ENCODE measurements around the gene ZNF44.
A peak's percentile ranks its signal among the peaks of the same experiment; 100 is the strongest.

Gene ZNF44

DNA sequence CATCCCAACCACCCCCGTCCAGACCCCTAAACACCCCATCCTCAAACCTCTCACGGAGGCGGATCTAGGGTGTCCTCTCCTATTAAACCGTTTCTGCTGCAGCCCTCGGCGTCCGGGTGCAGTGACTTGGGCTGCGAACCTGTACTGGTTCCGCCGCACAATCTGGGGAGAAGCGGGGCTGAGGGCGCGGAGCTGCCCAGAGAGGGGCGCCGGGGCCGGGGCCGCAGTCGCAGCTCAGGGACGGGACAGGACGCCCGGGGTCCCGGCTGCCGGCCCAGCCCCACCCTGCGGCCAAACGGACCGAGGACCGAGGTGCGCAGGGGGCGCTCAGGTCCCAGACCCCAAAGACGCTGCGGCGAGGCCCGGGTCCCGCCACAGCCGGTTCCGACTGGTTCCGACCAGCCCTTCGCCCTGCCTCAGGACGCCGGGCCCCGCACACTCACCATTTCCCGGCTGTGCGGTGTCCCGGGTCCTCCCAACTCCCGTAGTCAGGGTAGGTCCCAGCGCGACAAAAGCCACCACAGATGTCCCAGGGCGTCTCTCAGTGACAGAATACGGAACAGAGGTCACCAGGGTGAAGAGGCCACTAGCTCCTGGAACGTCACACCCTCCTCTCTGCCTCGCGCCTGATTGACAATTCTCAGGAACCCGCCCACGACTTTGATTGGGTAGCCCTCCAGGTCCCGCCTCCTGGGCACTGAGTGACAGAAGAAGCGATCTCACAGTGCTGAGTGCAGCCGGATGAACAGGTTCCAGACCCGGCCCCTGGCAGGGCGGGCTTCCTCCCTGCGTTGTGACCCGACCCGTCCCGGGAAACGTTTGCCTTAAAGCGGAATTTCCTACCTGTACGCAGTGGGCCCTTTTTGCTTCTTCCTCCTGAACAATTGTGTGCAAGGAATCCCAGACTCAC lies at the start of gene ZNF44:
TSS of gene ZNF44 (minus strand) at position 635 of the 910 bp plus-strand sequence. CDS start at position 446, 189 bp downstream.
- peak within 1 kb of the TSS; percentile 70 for H3K4me3 ChIP-seq (replicated peaks; ENCODE audit: low read depth, low read length)
- DNase-seq (ENCODE audit: extremely low read depth, low read depth) = peak; percentile 85
- TF ChIP-seq, protein P1, sequence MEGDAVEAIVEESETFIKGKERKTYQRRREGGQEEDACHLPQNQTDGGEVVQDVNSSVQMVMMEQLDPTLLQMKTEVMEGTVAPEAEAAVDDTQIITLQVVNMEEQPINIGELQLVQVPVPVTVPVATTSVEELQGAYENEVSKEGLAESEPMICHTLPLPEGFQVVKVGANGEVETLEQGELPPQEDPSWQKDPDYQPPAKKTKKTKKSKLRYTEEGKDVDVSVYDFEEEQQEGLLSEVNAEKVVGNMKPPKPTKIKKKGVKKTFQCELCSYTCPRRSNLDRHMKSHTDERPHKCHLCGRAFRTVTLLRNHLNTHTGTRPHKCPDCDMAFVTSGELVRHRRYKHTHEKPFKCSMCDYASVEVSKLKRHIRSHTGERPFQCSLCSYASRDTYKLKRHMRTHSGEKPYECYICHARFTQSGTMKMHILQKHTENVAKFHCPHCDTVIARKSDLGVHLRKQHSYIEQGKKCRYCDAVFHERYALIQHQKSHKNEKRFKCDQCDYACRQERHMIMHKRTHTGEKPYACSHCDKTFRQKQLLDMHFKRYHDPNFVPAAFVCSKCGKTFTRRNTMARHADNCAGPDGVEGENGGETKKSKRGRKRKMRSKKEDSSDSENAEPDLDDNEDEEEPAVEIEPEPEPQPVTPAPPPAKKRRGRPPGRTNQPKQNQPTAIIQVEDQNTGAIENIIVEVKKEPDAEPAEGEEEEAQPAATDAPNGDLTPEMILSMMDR (IDR thresholded peaks at IDR 0.05; ENCODE audit: low read depth, low read length, missing control alignments) = no peak

DNA sequence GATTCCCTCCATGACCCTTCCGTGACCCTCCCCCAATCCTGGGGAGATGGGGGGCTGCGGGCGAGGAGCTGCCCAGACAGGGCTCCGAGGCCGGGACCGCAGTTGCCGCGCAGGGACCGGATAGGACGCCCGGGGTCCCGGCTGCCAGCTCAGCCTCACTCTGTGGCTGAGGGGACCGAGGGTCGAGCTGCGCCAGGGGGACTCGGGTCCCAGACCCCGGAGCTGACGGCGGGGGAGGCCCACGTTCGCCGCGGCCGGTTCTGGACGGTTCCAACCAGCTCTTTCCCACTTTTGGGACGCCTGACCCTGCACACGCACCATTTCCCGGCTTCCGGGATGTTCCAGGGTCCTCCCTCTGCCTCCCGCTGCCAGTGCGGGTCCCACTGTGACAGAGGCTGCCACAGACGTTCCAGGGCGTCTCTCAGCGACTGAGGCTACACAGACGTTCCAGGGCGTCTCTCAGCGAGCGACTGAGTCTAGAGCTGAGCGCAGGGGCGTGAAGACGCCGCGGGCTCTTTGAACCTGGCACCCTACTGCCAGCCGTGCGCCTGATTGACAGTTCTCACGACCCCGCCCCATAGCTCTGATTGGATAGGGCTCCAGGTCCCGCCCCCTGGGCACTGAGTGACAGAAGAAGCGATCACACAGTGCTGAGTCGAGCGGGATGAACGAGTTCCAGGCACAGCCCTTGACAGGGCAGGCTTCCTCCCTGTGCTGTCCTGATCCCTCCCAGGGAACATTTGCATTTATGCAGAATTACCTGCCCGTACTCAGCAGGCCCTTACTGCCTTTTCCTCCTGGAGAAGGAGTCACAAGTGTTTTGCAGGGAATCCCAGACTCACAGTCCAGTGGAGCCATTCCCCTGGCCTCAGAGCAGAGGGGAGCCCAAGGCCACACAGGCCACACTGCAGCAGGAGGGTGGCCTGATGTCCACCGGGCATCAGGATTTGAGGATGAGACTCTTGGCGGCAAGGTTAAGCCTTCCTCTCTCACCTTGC lies 38.8 kb upstream of the ZNF44 start, which contains the start of gene ZNF563:
TSS of gene ZNF563 (minus strand) at position 472 of the 998 bp plus-strand sequence. CDS start at position 321, 151 bp downstream.
- peak; percentile 27 for DNase-seq (ENCODE audit: extremely low read depth, low read depth)
- peak within 1 kb of the TSS; percentile 48 for H3K4me3 ChIP-seq (replicated peaks; ENCODE audit: low read depth, low read length)
- TF ChIP-seq, protein P1 (IDR thresholded peaks at IDR 0.05; ENCODE audit: low read depth, low read length, missing control alignments) = no peak

DNA sequence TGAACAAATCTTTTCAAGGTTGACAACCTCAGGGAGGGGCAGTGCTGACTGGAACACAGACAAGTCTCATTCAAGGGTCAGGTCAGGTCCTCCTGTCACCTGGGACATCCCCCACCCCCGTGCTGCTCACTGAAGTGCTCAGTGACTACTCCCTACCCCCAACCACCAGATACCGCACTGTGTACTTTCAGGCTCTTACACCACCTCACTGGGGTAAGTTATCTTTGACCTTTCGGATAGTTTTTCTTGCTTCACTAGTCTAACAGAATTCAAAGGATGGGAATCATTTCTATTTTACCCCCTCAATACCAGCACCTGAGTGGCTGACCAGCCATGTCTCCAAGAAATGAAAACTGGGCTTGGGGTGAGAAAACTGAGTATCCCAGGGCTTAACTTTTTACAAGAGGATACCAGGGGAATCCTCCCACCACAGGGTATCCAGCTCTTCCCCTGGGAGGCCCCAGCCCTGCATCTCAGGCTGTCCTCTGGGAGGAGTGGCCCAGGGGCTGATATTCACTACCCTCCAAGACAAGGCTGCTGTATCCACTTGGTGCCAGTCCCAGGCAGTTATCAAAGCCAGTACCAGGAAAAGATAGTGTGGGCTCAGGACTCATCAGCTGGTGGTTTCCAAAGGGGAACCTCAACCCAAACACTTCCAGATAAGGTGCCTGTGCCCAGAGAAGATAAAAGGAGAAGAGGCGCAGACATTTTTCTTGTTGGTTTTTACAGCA lies 36.7 kb upstream of the ZNF44 start:
- no peak overlapping the region for H3K4me3 ChIP-seq (replicated peaks; ENCODE audit: low read depth, low read length)
- DNase-seq (ENCODE audit: extremely low read depth, low read depth) = no peak
- TF ChIP-seq, protein P1 (IDR thresholded peaks at IDR 0.05; ENCODE audit: low read depth, low read length, missing control alignments) = no peak

GRCh38 chr19:12330340-12330739 lies 35.7 kb upstream of the ZNF44 start:
- TF ChIP-seq, protein P1 (IDR thresholded peaks at IDR 0.05; ENCODE audit: low read depth, low read length, missing control alignments) = no peak
- H3K4me3 ChIP-seq (replicated peaks; ENCODE audit: low read depth, low read length) = no peak overlapping the region
- no peak for DNase-seq (ENCODE audit: extremely low read depth, low read depth)

DNA sequence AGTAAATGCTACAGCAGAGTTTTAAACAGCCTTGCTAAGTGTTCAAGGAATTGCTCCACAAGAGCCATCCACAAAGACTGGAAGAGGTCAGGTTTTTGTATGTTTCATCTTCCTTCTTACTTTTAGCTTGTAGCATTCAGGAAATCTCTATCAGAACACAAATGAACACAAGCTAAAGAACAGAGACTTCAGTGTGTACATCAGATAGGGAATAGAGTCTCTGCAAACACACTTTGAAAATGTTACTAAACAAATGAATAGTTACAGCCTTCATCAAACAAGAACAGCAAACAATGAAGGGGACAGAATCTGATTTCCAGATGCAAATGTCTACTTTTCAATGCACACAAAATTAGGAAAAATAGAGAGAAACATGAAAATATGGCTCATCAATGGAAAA lies 31.0 kb upstream of the ZNF44 start:
- TF ChIP-seq, protein P1 (IDR thresholded peaks at IDR 0.05; ENCODE audit: low read depth, low read length, missing control alignments) = no peak
- DNase-seq (ENCODE audit: extremely low read depth, low read depth) = no peak
- H3K4me3 ChIP-seq (replicated peaks; ENCODE audit: low read depth, low read length) = no peak overlapping the region
